Endothelial cell of umbilical vein (primary cell): Measurements from ENCODE around the gene AHI1. TPM values are rescaled to one million over a fixed set of nuclear protein-coding genes. Genes with fewer than 3 reads are reported as not detected.

Experiments
- BruUV-seq: library from RNA; stranded (reverse); fragments of 400-500 nt; replicated peaks from 2 replicates; lab custom pipeline; 2021; lab: Mats Ljungman, UMichigan
- CTCF ChIA-PET: fragments of 300-600, 350-600 bp; sonication (Branson Sonifier 250); formaldehyde crosslinking; loops from one replicate; lab custom pipeline; 2021; ENCODE audit warnings: antibody characterized with exemption, inconsistent platforms; lab: Charles Lee
- POLR2A ChIA-PET: fragments of 300-600, 350-600 bp; sonication (Branson Sonifier 250); formaldehyde crosslinking; loops from one replicate; lab custom pipeline; 2021; ENCODE audit warnings: antibody characterized with exemption, inconsistent platforms; lab: Charles Lee
- DNase-seq: peaks from one replicate; pipeline ENCODE4 v3.0.0-alpha.2; 2011; ENCODE audit warnings: low read depth, low spot score
- FAIRE-seq: peaks from 2 replicates; lab custom pipeline; 2011; peaks lifted over from hg19 to GRCh38; lab: Jason Lieb, UNC
- H2AFZ ChIP-seq: 2 replicates; pipeline ENCODE4 v1.6.0; 2012; ENCODE audit warnings: low read depth, low read length, control low read depth, inconsistent platforms
- H3K27ac ChIP-seq: 2 replicates; pipeline ENCODE4 v1.5.1; 2011; ENCODE audit warnings: low read depth, mild to moderate bottlenecking, control low read depth, low read length, moderate library complexity; ENCODE audit not compliant: insufficient read depth
- H3K27me3 ChIP-seq, 2 experiments: 2 replicates each; pipeline versions ENCODE4 v1.6.0 to v1.6.1; 2011; ENCODE audit warnings: low read length in 2 of 2, mixed read lengths in 1 of 2; ENCODE audit not compliant: control insufficient read depth in 2 of 2, insufficient read depth in 2 of 2
- H3K36me3 ChIP-seq, 2 experiments: 2 replicates in 1 of 2; 3 replicates in 1 of 2; pipeline ENCODE4 v1.5.1; 2011; ENCODE audit warnings: low read length in 2 of 2, mild to moderate bottlenecking in 1 of 2, moderate library complexity in 1 of 2; ENCODE audit not compliant: control insufficient read depth in 2 of 2, insufficient read depth in 2 of 2; ENCODE audit errors: extremely low read depth in 1 of 2
- H3K4me1 ChIP-seq: 3 replicates; pipeline ENCODE4 v1.5.1; 2011; ENCODE audit warnings: mild to moderate bottlenecking, low read length; ENCODE audit not compliant: control insufficient read depth, insufficient read depth; ENCODE audit errors: extremely low read depth
- H3K4me2 ChIP-seq: 2 replicates; pipeline ENCODE4 v1.6.1; 2011; ENCODE audit warnings: low read length, control low read depth, mixed read lengths; ENCODE audit not compliant: insufficient read depth
- H3K4me3 ChIP-seq, 3 experiments: fragments of 200-600 bp in 1 of 3; sonication (generic), shearing (Covaris generic) in 1 of 3; replicated peaks in 1 of 3; 2 replicates each; pipeline ENCODE4 v1.5.1; 2011 to 2016; ENCODE audit warnings: control low read depth in 3 of 3, low read length in 3 of 3, mild to moderate bottlenecking in 2 of 3, inconsistent platforms in 1 of 3, low read depth in 1 of 3, moderate library complexity in 1 of 3; ENCODE audit not compliant: insufficient read depth in 1 of 3
- H3K79me2 ChIP-seq: 2 replicates; pipeline ENCODE4 v1.6.0; 2012; ENCODE audit warnings: low read length, inconsistent platforms; ENCODE audit not compliant: control insufficient read depth, insufficient read depth
- H3K9ac ChIP-seq: replicated peaks from 2 replicates; pipeline ENCODE3; 2011; ENCODE audit warnings: low read length, control low read depth; ENCODE audit not compliant: insufficient read depth; ENCODE audit errors: extremely low read depth
- H3K9me1 ChIP-seq: replicated peaks from 3 replicates; pipeline ENCODE4 v1.6.0; 2011; ENCODE audit warnings: mild to moderate bottlenecking, low read length; ENCODE audit not compliant: control insufficient read depth, insufficient read depth; ENCODE audit errors: extremely low read depth
- H3K9me3 ChIP-seq: replicated peaks from 2 replicates; pipeline ENCODE4 v1.5.1; 2012; ENCODE audit warnings: low read length, inconsistent platforms; ENCODE audit not compliant: control insufficient read depth, insufficient read depth
- H4K20me1 ChIP-seq: replicated peaks from 2 replicates; pipeline ENCODE3; 2011; ENCODE audit warnings: mild to moderate bottlenecking, low read length; ENCODE audit not compliant: control insufficient read depth, insufficient read depth; ENCODE audit errors: extremely low read depth
- EZH2 ChIP-seq: IDR thresholded peaks from 2 replicates; pipeline ENCODE4 v1.6.1; 2012; ENCODE audit warnings: borderline replicate concordance, low read depth, mild to moderate bottlenecking, moderate library complexity, low read length, inconsistent platforms; ENCODE audit not compliant: severe bottlenecking
- FOS ChIP-seq: IDR thresholded peaks from 2 replicates; pipeline ENCODE4 v1.6.1; 2011; ENCODE audit warnings: mild to moderate bottlenecking, low read length, moderate library complexity, borderline replicate concordance; ENCODE audit not compliant: insufficient read depth
- GATA2 ChIP-seq: IDR thresholded peaks from 2 replicates; pipeline ENCODE4 v1.7.0; 2011; ENCODE audit warnings: low read depth, mild to moderate bottlenecking, moderate library complexity, mixed read lengths, low read length; ENCODE audit not compliant: insufficient read length, insufficient read depth
- JUN ChIP-seq: IDR thresholded peaks from 2 replicates; pipeline ENCODE4 v1.6.1; 2011; ENCODE audit warnings: borderline replicate concordance, low read depth; ENCODE audit not compliant: insufficient read length, insufficient read depth
- MYC ChIP-seq: IDR thresholded peaks from one replicate; pipeline ENCODE4 v1.6.1; 2011; ENCODE audit warnings: mild to moderate bottlenecking, low read depth, low read length
- POLR2A ChIP-seq: IDR thresholded peaks from 2 replicates; pipeline ENCODE4 v1.6.1; 2012; ENCODE audit warnings: low read depth, mild to moderate bottlenecking, control low read depth, low read length
- POLR2AphosphoS5 ChIP-seq: IDR thresholded peaks from 2 replicates; pipeline ENCODE4 v1.6.1; 2012; ENCODE audit warnings: low read depth, mild to moderate bottlenecking, control low read depth, low read length, moderate library complexity; ENCODE audit not compliant: insufficient read depth
- dilution Hi-C: fragments of 300-500 bp; cut with MboI; formaldehyde crosslinking; loops from one replicate; pipeline ENCODE4 v1.15.0; 2019; ENCODE audit warnings: low sequenced_read_pairs; ENCODE audit not compliant: extremely low pct_ligation_motif_present
- intact Hi-C: fragments of 100-400 bp; cut with micrococcal nuclease; formaldehyde crosslinking; loops from one replicate; pipeline ENCODE4 v1.10.0; 2022
- polyA plus RNA-seq, 4 experiments: library from polyadenylated mRNA; depleted of rRNA in 3 of 4; stranded (reverse) in 3 of 4; unstranded in 1 of 4; fragments of >200 nt; gene quantifications; 2 replicates each; pipeline versions ENCODE4 v1.2.1 to v1.2.3, GENCODE V29; 2011 to 2012; ENCODE audit warnings: missing spikeins in 1 of 4
- total RNA-seq: library from RNA; stranded (reverse); gene quantifications from 2 replicates; pipeline ENCODE4 v1.2.3, GENCODE V29; 2021
- TF ChIP-seq, protein P1 (sequence below): IDR thresholded peaks from 2 replicates; pipeline ENCODE4 v1.6.1; 2011; ENCODE audit not compliant: insufficient read depth, insufficient read length
- TF ChIP-seq, protein P2 (sequence below), 2 donors: IDR thresholded peaks; 1 replicate in 1 of 2; 2 replicates in 1 of 2; pipeline ENCODE4 v1.5.1; 2011; ENCODE audit warnings: low read length in 2 of 2, mild to moderate bottlenecking in 2 of 2, moderate library complexity in 2 of 2, control low read depth in 1 of 2, inconsistent platforms in 1 of 2, low read depth in 1 of 2; ENCODE audit not compliant: insufficient read depth in 1 of 2; ENCODE audit errors: extremely low read depth in 1 of 2

Gene AHI1
- total and polyA plus RNA-seq, 2 donors (not counting 3 experiments of a cell fraction or from before 2014, with no cell fraction given), result 5.1 to 20.7 TPM

DNA sequence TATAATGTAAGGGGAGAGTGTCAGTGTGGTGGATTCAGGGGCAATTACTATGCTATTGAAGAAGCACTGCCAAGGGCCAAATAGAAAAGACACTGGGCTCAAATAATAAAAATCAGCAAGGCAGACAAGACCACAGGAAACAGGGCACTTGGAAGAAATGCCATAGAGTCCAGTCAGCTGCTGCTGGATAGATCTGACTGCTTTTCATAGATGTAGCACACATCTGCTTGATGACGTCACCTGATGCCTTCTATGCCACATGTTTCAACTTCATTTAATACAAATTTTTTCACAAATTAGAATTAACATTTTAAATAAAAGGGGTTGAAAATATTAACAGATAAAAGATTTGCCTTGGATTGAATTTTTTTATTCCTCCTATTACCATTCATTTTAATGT lies 23.9 kb upstream of the AHI1 start:
- Histone ChIP-seq H3K36me3 (no peaks in the 10 kb centered on the region), H3K9me3 (no peaks in the 10 kb centered on the region), H3K4me2 (no peak overlapping the region), H3K4me1 (no peaks in the 10 kb centered on the region), H2AFZ (no peak overlapping the region), H3K27ac (no peak overlapping the region), H3K27me3 (no peaks in the 10 kb centered on the region), H3K4me3 (no peak overlapping the region), H3K79me2 (no peaks in the 10 kb centered on the region), H3K9me1 (peaks cover 3% of the 10 kb centered on the region), H4K20me1 (no peaks in the 10 kb centered on the region), H3K9ac (no peak overlapping the region)
- no peak for TF ChIP-seq POLR2AphosphoS5
- no peak for TF ChIP-seq POLR2A
- TF ChIP-seq FOS, result no peak
- TF ChIP-seq JUN, result no peak
- TF ChIP-seq EZH2, result no peak
- TF ChIP-seq, protein P1, sequence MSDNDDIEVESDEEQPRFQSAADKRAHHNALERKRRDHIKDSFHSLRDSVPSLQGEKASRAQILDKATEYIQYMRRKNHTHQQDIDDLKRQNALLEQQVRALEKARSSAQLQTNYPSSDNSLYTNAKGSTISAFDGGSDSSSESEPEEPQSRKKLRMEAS, result no peak
- no peak for TF ChIP-seq MYC
- no peak for TF ChIP-seq GATA2
- TF ChIP-seq, protein P2, sequence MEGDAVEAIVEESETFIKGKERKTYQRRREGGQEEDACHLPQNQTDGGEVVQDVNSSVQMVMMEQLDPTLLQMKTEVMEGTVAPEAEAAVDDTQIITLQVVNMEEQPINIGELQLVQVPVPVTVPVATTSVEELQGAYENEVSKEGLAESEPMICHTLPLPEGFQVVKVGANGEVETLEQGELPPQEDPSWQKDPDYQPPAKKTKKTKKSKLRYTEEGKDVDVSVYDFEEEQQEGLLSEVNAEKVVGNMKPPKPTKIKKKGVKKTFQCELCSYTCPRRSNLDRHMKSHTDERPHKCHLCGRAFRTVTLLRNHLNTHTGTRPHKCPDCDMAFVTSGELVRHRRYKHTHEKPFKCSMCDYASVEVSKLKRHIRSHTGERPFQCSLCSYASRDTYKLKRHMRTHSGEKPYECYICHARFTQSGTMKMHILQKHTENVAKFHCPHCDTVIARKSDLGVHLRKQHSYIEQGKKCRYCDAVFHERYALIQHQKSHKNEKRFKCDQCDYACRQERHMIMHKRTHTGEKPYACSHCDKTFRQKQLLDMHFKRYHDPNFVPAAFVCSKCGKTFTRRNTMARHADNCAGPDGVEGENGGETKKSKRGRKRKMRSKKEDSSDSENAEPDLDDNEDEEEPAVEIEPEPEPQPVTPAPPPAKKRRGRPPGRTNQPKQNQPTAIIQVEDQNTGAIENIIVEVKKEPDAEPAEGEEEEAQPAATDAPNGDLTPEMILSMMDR (IDR thresholded peaks at IDR 0.05; ENCODE audit: extremely low read depth in 1 of 2, insufficient read depth in 1 of 2, low read depth in 1 of 2, low read length in 2 of 2), result no peak
- FAIRE-seq (no peak), DNase-seq (no peak)
- CTCF ChIA-PET, result no interaction called here
- BruUV-seq, result no TSS peak
- intact Hi-C loops, result no loop called here
- dilution Hi-C loops, result no loop called here
- POLR2A ChIA-PET, result no interaction called here
